ENCODE data around the gene BOD1L1.
A peak's percentile ranks its signal among the peaks of the same experiment; 100 is the strongest.

GRCh38 chr4:13531625-13531998 lies 95.9 kb downstream of the BOD1L1 start:
- TF ChIP-seq CTCF (IDR thresholded peaks at IDR 0.05; ENCODE audit: poor library complexity) (no peak), EZH2 (IDR thresholded peaks at IDR 0.05; ENCODE audit: borderline replicate concordance) (peak; percentile 46)
